GM21619 (cell line): ENCODE results near the gene DXO.

Experiments used
- ATAC-seq: cut with Tn5 transposase; IDR thresholded peaks from one replicate; pipeline ENCODE4 v1.9.1; 2021; ENCODE audit not compliant: unreplicated experiment

Gene DXO

GRCh38 chr6:31958741-31959739, 12.9 kb downstream of the DXO start, which contains the start of the genes NELFE and SKIC2:
Gene NELFE (minus strand): TSS chr6:31958971. CDS start chr6:31958446, 525 bp downstream.
Gene SKIC2 (plus strand): TSS chr6:31959175. CDS start chr6:31959193, 18 bp downstream.
- peak; percentile 96 for ATAC-seq

- peak; percentile 6 for ATAC-seq
Observed at GRCh38 chr6:31958412-31958740, 13.6 kb downstream of the DXO start.

- ATAC-seq = no peak
Observed at GRCh38 chr6:31956796-31957195, 15.1 kb downstream of the DXO start.

- no peak for ATAC-seq
Observed at GRCh38 chr6:31954511-31954910, 17.4 kb downstream of the DXO start.

- ATAC-seq = no peak
Observed at GRCh38 chr6:31952890-31953289, 19.0 kb downstream of the DXO start.

GRCh38 chr6:31952140-31952805, 19.7 kb downstream of the DXO start:
- no peak for ATAC-seq

- no peak for ATAC-seq
Observed at GRCh38 chr6:31949926-31950548, 21.9 kb downstream of the DXO start.

- ATAC-seq = no peak
Observed at GRCh38 chr6:31948753-31949413, 23.1 kb downstream of the DXO start.

- ATAC-seq = no peak
Observed at GRCh38 chr6:31948306-31948705, 23.6 kb downstream of the DXO start.

GRCh38 chr6:31947864-31948263, 24.1 kb downstream of the DXO start:
- ATAC-seq = no peak

- ATAC-seq = no peak
Observed at GRCh38 chr6:31947070-31947675, 24.8 kb downstream of the DXO start.

- ATAC-seq = no peak
Observed at GRCh38 chr6:31946370-31946885, 25.5 kb downstream of the DXO start.

- ATAC-seq = no peak
Observed at GRCh38 chr6:31945507-31946369, 26.2 kb downstream of the DXO start, which contains the start of gene CFB. Gene CFB (plus strand): TSS chr6:31946095. CDS start chr6:31946222, 127 bp downstream.

- ATAC-seq = no peak
Observed at GRCh38 chr6:31945154-31945506, 26.8 kb downstream of the DXO start.

GRCh38 chr6:31943742-31944141, 28.2 kb downstream of the DXO start:
- ATAC-seq = no peak

GRCh38 chr6:31940256-31940664, 31.7 kb downstream of the DXO start:
- no peak for ATAC-seq

- no peak for ATAC-seq
Observed at GRCh38 chr6:31935823-31936222, 36.1 kb downstream of the DXO start.

GRCh38 chr6:31935021-31935420, 36.9 kb downstream of the DXO start:
- no peak for ATAC-seq

- ATAC-seq = no peak
Observed at GRCh38 chr6:31933537-31933936, 38.4 kb downstream of the DXO start.
